Kidney glomerular epithelial cell (primary cell): Measurements from ENCODE around the gene SLC35F5.
"Not testable (repeated sequence)": the region's sequence is repeated elsewhere in the genome, so short reads cannot be mapped to it uniquely, and the experiment has no call there.

ENCODE experiments used
- DNase-seq: peaks from one replicate; lab custom pipeline; 2025; lab: John Stamatoyannopoulos, UW

SLC35F5 gene

GRCh38 chr2:113697516-113697915 is 58.9 kb downstream of the SLC35F5 start:
- no peak for DNase-seq

- no peak for DNase-seq
Observed at GRCh38 chr2:113694438-113694837, 62.0 kb downstream of the SLC35F5 start.

DNA sequence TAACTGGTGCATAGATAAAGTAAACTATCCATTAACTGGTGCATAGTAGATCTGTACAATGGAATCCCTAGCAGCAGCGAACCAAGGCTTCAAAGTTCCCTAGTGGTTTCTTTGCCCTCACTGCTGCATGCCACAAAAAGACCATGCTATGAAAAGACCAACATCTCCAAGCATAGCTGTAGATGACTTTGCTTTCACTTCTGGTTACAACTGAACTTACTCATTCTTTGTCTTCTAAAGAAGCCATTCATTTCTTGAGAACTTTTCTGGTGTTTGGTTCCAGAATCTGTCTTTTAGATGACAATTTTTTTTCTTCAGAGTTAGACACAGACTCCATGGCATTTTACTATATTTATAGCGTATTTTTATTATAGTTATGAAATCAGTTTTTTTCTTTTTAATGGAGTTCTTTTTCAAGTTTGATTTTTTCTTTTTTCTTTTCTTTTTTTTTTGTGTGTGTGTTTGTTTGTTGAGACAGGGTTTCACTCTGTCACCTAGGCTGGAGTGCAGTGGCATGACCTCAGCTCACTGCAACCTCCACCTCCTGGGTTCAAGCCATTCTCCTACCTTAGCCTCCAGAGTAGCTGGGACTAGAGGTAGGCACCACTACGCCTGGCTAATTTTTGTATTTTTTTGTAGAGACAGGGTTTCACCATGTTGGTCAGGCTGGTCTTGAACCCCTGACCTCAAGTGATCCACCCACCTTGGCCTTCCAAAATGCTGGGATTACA is 63.6 kb downstream of the SLC35F5 start:
- DNase-seq: no peak

GRCh38 chr2:113690871-113691270 is 65.6 kb downstream of the SLC35F5 start:
- DNase-seq: not testable (repeated sequence)

GRCh38 chr2:113686537-113686936 is 69.9 kb downstream of the SLC35F5 start:
- DNase-seq: no peak

GRCh38 chr2:113685471-113685870 is 71.0 kb downstream of the SLC35F5 start:
- no peak for DNase-seq

- no peak for DNase-seq
Observed at GRCh38 chr2:113679457-113679856, 77.0 kb downstream of the SLC35F5 start.

GRCh38 chr2:113677330-113677729 is 79.1 kb downstream of the SLC35F5 start:
- DNase-seq: no peak

GRCh38 chr2:113676623-113677266 is 79.7 kb downstream of the SLC35F5 start:
- no peak for DNase-seq

DNA sequence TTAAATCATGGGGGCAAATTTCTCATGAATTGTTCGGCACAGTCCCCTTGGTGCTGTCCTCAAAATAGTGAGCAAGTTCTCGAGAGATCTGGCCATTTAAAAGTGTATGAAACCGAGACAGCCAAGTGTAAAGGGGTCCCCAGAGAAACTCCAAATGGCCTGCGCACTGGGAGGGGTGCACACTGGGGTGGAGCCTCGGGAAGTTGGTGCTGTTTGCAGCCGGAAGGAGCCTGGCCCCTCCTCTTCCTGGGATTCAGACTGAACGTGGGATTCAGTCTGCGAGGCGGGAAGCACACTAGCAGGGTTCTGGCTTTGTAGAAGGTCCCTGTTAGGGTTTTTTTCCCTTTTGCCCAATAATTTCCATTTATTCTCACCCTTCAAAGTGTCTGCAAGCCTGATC is 80.6 kb downstream of the SLC35F5 start:
- DNase-seq: no peak

DNA sequence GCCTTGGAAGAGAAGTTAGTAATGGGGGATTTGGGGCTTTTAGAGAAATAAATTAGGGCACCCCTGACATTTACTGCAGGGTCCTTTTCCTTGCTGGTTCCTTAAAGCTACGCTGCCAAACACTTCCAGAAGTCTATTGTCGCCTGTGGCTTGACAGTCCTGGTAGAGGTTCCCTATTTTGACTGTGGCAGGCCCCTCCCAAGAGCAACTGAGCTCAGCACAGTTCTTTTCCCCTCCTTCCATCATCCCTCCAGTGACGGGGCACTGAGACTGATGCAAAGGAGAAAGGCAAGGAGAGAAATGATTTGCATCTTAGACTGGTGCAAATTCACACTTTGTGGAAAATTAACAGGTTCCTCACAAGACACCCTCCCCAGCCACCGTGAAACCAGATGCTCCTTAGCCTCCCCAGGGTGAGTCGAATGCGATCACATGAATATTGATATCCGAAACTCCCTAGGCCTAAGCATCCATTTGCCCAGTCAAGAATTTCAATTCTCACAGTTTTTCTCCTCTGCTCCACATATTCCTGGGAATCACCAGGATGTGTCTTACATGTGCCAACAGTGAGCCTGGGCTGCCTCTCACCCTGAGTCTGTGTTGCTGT is 84.0 kb downstream of the SLC35F5 start:
- DNase-seq: no peak

- DNase-seq: not testable (repeated sequence)
Observed at GRCh38 chr2:113669013-113669412, 87.4 kb downstream of the SLC35F5 start.

GRCh38 chr2:113664761-113665533 is 91.5 kb downstream of the SLC35F5 start:
- DNase-seq: not testable (repeated sequence)

GRCh38 chr2:113663285-113664060 is 93.0 kb downstream of the SLC35F5 start:
- DNase-seq: not testable (repeated sequence)
